HG03354 (cell line): ENCODE data around the gene NDST1.
"Not testable (repeated sequence)": the region's sequence is repeated elsewhere in the genome, so short reads cannot be mapped to it uniquely, and the experiment has no call there.

ENCODE experiments used
- ATAC-seq: cut with Tn5 transposase; IDR thresholded peaks from one replicate; pipeline ENCODE4 v1.9.1; 2021; ENCODE audit warnings: mild to moderate bottlenecking; ENCODE audit not compliant: unreplicated experiment, poor library complexity, severe bottlenecking

The NDST1 gene

DNA sequence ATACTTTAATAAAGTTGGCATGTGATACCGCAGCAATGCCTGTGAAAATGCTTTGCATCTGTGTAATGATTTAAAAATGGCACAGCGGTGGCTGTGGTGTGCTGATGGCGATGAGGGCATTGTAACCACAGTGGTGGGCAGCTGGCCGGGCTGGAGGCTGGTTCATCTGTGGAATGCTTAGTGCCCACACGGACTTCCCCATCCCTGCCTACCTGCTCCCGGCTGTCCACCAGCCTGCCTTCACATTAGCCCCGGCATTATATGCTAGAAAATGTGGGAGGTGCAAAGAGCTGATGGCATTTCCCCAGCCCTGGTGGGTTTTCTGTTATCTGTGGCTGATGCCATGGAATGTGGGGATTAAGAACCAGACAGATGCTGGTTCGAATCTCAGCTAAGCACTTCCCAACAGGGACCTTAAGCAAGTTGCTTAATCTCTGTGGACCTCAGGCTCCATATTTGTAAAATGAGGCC, 2.9 kb upstream of the NDST1 start:
- ATAC-seq = no peak

- no peak for ATAC-seq
Observed at GRCh38 chr5:150505816-150506215, 2.1 kb upstream of the NDST1 start.

DNA sequence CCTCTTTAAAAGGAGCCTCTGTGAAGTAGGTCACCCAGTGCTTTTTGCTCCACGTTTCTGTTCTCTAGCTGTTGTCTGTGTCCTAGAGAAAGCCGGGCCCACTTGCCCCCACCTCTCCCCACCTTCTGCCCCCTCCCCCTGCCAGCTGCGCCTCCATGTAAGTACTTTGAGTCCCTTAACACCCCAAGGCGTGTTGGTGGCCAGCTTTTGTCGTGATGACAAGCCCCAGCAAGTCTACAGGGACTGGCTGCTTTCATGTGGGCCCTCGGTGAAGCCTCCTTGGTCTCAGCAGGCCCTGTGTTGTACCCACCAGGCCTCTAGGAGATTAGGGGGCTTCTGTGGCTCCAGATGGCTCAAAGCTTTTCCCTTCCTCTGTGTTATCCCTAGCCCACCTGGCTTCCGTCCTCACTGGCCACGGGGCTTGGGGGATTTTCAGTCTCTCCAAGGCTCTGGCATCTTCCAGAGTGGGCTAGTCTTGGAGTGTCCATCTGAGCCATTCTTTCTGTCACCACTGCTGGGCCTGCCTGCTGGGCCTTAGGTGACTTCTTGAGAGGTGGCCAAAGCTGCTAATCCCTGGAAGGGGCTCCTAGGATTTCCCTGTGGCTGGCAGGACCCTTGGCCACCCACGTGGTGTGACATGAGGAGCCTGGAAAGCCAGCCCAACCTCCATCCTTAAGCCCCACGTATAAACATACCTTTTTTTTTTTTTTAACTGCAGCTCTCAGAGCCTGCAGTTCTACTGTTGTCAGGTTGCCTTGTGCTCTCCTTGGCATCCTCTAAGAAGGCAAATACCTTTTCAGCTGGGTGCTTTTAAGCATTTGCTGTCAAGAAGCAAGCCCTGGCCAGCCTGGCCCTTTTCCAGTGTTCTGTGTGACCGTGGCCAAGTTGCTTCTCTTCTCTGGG, 1.1 kb upstream of the NDST1 start:
- ATAC-seq = no peak

DNA sequence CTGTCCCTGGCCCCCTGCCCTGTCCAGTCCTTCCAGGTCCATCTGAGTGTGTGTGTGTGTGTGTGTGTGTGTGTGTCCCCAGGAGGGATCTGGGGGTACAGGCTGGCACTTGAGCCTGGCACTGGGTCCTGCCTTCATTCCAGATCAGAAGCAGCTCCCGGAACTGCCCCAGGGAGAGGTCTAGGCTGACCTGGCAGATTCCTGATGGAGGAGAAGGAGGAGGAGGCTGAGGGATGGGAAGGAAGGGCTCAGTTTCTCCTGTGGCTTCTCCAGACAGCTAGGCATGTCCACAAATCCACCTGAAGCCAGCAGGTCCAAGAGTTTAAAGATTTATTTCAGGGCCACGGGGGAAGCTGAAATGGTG, 328 bp downstream of the NDST1 start:
- no peak for ATAC-seq

DNA sequence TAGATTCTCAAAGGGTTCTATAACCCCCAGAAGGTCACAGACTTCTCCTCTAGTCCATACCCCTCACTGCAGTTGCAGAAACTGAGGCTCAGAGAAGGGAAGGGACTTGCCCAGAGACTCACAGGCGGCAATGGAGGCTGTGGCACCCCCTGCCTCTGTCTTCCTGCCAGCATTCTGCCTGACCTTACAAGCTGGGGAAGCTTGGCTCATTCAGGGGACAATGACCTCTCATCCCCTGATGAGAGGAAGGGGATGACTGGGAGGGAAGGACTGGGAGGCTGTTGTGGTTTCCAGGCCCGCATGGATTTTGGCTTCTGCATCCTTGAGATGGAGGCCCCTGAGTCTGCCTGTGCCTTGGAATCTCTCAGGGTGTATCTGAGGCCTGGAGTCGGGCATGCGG, 897 bp downstream of the NDST1 start:
- no peak for ATAC-seq

DNA sequence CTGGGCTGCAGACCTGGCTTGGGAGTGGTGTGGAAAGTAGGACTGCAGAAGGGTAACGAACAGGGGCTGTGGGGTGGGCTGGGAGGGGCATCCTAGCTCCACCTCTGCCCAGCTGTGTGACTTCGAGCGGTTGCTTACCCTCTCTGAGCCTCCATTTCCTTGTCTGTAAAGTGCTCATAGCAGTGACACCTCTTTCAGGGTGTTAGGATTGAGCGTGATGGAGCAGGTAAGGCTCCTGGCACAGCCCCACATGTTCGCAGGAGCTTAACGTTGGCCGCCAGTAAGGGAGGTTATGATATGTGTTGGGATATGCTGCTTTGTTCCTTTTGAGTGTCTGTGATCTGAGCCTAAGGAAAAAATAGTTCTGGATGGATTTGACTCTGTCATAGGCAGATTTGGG, 2.1 kb downstream of the NDST1 start:
- no peak for ATAC-seq

DNA sequence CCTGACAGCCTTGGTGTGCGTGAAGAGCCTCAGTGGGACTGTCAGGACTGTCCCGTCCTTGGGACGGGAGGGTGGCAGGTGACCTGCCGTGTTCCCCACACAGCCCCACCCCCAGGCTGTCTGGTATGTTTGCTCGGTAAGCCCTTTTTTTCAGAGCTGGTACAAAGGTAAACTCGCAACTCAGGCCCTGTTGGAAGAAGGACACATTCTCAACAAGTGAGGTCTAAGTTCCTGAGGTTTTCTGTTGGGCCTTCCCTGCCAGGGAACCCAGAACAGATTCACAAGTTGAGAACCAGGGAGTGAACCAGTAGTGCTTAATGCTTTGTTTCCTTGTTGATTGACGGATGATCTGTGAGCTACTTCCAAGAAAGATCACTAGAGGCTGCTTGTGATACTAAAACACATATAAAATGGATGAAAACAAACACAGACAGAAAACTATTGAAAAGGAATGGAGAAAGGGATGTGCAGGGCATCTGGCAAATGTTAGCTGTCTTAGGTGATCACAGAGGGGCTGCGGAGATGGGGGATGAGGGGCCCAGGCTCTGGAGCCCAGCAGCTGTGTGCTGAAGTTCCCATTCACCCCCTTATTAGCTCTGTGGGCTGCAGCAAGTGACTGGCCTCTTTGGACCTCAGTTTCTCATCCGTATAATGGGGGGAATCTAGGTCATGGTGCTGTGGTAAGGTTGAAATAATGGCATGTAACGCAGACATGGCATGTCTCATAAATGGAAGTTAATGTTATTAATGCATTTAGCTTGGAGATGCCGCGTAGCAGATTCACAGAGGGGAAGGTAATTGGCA, 2.7 kb downstream of the NDST1 start:
- ATAC-seq = no peak

GRCh38 chr5:150511578-150512367, 3.8 kb downstream of the NDST1 start:
- ATAC-seq = no peak

GRCh38 chr5:150512368-150512747, 4.4 kb downstream of the NDST1 start:
- ATAC-seq = no peak

GRCh38 chr5:150513375-150514309, 5.7 kb downstream of the NDST1 start:
- ATAC-seq = no peak

DNA sequence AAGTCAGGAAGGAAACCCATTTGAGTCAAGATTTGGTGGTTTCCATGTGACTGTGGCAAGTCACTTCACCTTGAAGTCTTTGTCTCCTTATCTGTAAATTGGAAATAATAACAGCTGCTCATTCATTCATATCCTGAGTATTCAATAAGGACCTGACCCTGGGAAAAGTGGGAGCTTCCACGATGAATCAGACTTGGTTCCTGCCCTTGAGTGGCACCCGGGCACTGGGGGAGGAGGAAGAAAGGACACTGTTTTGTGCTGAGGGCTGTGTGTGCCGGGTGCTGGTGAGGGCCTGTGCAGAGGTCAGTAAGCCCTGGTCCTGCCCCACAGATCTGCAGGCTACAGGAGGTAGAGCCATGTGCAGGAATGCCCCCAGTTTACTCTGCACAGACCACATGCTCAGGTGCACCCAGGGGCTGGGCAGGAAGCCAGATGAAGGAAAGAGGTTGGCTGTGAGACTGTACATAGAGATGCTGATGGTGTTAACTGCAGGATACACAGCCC, 6.8 kb downstream of the NDST1 start:
- ATAC-seq = no peak

GRCh38 chr5:150515446-150515845, 7.5 kb downstream of the NDST1 start:
- ATAC-seq = no peak

DNA sequence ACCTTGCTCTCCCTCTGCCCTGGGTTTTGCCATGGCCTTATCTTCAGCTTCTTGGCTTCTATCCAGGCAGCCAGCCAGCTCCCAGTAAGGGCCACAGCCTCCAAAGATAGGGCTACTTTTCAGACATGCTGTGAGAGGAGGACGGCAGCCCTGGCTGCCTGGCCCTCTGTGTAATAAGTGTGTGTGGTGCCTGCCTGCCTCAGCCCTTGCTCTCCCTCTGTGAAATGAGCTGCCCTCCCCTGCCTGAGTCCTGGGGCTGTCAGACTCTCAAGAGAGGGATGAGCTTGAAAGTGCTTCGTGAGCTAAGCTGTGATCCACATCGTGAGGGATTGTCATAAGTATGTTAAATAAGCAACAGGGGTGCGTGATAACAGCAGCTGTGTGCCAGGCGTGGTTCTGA, 8.1 kb downstream of the NDST1 start:
- no peak for ATAC-seq

- no peak for ATAC-seq
Observed at GRCh38 chr5:150517272-150518152, 9.6 kb downstream of the NDST1 start.

DNA sequence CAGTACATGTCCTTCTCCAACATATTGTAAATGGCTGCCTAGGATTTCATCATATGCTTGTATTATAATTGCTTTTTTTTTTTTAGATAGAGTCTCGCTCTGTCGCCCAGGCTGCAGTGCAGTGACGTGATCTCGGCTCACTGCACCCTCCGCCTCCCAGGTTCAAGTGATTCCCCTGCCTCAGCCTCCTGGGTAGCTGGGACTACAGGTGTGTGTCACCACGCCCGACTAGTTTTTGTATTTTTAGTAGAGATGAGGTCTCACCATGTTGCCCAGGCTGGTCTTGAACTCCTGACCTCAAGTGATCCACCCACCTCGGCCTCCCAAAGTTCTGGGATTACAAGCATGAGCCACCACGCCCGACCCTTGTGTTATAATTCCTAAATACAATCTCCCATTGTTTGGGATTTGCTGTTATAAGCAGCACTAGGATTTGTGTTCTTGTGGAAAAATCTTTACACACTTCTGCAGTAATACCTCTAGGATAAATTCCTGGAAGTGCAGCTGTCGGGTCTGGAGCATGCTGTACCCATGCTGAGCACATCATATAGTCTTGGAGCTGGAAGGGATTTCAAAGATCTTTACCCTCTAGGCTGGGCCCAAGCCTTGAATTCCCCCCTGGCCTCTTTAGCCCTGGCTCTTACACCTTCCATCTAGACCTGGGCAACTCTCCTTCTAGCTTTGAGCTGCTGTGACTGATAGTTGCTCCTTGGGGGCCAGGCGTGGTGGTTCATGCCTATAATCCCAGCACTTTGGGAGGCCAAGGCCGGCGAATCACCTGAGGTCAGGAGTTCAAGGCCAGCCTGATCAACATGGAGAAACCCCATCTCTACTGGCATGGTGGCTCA, 11.0 kb downstream of the NDST1 start:
- not testable (repeated sequence) for ATAC-seq

- no peak for ATAC-seq
Observed at GRCh38 chr5:150519560-150519945, 11.6 kb downstream of the NDST1 start.

DNA sequence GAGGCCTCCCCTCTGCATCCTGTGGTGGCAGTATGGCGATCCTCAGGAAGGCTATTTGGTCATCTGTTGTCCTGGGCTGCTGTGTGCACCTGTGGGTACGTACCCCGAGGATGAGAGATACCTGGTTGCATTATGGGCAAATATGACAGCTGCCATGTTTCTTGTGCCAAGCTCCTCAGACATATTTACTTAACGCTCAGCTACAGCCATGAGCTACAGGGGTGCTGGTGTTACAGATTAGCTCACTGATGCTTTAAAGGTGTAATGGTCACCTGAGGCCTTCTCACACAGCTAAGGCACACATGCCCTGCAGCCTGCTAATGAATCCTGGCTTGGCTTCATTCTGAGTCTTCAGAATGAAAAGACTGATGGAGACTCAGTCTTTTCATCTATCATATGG, 12.0 kb downstream of the NDST1 start:
- no peak for ATAC-seq
